GM21717 (cell line): Measurements from ENCODE around the gene ZFR.

Experiments
- ATAC-seq: cut with Tn5 transposase; IDR thresholded peaks from one replicate; pipeline ENCODE4 v1.9.1; 2021; ENCODE audit warnings: mild to moderate bottlenecking, moderate library complexity; ENCODE audit not compliant: unreplicated experiment

The ZFR gene

DNA sequence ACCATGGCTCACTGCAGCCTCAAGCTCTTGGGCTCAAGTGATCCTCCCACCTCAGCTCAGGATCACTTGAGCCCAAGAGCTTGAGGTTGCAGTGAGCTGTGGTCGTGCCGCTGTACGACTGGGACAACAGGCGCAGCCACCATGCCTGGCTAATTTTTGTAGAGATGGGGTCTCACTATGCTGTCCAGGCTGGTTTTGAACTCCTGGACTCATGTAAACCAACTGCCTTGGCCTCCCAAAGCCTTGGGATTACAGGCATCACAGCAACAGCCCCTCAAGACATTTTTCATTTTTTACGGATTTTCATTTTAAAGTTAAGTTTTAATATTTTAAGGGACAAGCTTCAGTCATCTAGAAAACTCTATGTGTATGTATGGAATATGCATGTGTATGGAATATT, 78.9 kb downstream of the ZFR start:
- ATAC-seq, result no peak

DNA sequence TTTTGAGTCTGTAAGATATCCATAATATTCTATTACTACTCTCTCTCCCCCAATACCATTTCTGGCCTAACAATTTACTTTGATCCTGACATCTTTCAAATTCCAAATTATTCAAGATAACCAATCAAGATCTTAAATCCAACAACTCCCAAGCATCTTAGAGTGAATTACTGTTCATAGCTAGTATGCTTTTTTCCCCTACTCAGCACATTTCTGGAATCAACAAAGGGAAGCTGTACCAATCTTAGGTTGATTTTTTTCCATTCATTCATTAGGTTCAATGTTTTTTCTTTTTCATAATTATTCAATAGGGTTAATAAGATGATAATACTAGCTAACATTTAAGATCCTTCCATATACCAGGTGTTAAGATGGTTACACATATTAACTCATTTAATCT, 81.5 kb downstream of the ZFR start:
- ATAC-seq, result no peak

DNA sequence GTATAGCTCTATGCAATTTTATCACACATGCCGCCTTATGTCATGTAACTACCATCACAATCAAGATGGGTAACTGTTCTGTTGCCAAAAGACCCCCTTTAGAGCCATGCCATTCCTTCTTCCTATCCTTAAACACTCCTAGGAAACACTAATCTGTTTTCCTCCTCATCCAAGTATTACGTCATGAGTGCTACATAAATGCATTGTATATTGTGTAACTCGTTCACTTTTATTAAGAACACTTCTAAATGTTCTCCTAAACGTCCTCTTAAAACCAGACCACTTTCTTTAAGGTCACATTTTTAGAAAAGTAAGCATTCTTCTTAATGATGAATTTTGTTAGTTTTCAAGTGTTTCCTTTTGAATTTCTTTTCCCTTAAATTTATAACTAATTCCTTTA, 82.0 kb downstream of the ZFR start:
- no peak for ATAC-seq

- no peak for ATAC-seq
Measured at GRCh38 chr5:32360906-32361305, 83.6 kb downstream of the ZFR start.

DNA sequence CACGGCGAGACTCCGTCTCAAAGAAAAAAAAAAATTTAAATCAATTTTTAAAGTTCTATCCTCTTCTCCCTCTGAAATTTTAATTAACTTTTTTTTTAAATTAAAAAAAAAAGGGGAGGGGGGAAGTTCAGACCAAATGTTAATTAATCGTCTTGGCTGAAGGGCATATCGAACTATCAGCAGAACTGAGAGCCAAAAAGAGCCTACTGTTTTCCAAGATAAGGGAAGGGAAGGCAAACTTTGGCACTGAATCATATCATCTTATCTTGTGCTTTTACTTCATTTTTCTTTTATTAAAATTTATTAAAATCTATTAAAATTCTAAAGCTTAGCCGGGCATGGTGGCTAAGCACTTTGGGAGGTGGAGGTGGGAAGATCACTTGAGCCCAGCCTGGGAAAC, 85.9 kb downstream of the ZFR start:
- ATAC-seq, result no peak

DNA sequence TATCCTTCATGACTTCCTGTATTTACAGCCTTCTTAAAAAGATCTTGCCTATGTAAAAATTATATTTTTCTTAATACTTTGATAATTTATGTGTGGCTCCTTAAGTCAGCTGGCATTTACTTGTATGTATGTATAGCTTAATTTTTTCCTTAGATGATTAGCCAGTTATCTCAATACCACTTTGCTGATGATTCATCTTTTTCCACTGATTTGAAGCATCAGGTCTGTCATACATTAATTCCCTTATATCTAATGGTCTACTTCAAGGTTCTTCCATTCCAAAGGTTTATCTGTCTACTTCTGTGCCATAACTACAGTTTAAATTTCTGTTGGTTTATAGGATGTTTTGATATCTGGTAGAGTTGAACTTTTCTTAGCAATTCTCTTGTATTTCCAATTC, 86.9 kb downstream of the ZFR start:
- no peak for ATAC-seq

DNA sequence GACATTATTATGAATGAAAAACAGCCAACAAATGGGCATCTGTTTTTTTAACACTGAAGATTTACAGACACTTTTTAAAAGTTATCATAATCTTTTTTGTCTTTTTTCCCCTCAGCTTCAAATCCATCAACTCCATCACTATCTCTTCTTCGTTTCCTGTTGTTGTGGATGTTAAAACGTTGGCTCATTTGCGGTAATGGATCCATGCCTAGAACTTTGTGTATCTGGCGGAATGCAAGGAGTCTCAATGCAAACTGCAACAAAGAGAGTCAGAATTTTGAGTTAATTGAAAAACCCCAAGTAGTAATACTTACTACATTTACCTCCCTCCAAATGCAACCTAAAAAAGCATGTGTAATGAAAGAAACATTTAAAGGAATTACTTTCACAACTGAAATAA, 88.9 kb downstream of the ZFR start:
- no peak for ATAC-seq

DNA sequence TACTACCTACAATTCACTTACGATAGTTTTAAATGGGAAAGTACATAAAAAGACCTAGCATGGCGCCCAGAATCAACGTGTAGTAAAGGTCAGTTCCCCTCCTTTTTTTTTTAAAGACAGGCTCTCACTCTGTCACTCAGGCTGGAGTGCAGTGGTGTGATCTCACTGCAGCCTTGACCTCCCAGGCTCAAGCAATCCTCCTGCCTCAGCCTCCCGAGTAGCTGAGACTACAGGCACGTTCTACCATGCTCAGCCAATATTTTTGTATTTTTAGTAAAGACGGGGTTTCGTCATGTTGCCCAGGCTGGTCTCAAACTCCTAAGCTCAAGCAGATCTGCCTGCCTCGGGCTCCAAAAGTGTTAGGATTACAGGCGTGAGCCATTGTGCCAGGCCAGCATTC, 91.1 kb downstream of the ZFR start:
- ATAC-seq, result no peak

- no peak for ATAC-seq
Measured at GRCh38 chr5:32352685-32353084, 91.9 kb downstream of the ZFR start.

GRCh38 chr5:32346869-32347268, 97.7 kb downstream of the ZFR start:
- ATAC-seq, result no peak

- ATAC-seq, result no peak
Measured at GRCh38 chr5:32343058-32343672, 101.4 kb downstream of the ZFR start.

- no peak for ATAC-seq
Measured at GRCh38 chr5:32342656-32343055, 101.9 kb downstream of the ZFR start.

DNA sequence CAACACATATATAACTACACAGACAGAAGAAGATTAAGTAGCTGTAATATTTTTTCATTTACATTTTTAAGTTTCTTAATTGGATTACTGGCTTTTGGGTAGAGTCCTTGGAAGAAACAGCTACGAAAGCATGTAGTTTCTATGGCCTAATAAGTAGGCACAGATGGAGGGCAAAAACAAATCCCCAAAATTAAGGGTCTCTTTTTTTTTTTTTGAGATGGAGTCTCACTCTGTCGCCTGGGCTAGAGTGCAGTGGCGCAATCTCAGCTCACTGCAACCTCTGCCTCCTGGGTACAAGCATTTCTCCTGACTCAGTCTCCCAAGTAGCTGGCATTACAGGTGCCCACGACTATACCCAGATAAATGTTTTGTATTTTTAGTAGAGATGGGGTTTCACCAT, 104.7 kb downstream of the ZFR start:
- ATAC-seq, result no peak

DNA sequence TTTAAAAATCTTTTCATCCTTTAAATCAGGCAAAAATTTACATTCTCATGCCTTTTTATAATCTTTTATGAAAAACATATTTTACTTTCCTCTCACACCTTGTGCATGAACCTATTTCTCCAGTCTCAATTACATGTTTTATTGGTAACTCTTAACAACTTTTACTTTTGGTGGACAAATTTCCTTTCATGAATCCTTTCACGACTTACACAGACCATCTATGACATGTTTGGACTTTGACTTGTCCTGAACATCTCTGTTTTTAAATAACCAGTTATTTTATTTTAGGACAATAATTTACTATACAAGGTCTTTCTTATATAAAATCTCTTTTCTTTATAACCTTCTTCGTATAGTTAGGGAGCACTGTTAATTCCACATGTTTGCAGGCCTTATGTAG, 105.3 kb downstream of the ZFR start:
- ATAC-seq, result no peak

GRCh38 chr5:32332966-32333365, 111.6 kb downstream of the ZFR start:
- ATAC-seq, result no peak

- ATAC-seq, result no peak
Measured at GRCh38 chr5:32332361-32332760, 112.2 kb downstream of the ZFR start.

DNA sequence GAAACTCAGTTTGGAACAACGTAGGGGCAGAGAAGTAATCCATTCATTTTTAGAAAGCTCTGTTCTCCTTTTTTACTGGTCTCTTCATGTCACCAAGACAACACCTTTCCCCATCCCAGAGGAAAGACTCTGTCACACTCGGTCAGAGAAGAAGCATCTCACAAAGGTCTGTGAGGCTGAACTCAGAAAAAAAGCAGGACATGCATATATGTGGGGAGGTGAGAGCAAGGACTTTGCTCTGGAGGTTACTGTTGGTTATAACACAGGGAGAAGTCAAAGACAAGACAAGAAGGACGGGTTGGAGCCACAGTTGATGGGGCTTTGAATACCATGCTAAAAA, 112.6 kb downstream of the ZFR start:
- no peak for ATAC-seq

DNA sequence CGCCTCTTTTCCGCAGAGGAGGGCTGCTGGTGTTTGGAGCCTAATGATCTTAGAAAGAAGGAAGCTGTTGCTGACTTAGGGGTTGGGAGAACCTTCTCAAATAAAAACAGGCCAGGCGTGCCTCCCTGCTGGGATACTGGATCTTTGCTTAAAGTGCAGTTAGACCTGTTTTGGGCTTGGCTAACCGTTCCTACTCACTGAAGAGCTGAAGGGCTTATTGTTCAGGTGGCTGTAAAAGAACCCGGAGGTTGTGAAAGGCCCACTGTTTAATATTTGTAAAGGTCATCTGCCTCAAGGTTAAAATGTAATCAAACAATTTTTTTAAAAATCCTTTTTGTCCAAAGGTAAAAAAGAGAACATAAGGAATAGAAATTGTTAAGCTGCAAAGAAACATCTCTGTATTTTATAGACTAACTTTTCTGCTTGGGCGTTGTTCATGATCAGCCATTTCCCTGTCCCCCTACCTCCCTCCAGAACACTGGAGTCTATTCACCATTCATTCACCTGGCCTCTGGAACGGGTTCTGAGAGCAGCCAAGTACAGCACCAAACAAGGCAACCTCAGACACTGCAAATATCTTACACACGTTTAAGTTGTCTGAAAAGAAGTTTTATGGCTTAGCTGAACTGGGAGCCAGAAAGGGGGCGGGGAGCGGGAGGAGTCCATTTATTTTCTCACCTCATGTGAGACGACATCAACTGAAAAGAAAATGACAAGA, 113.2 kb downstream of the ZFR start:
- ATAC-seq, result no peak

DNA sequence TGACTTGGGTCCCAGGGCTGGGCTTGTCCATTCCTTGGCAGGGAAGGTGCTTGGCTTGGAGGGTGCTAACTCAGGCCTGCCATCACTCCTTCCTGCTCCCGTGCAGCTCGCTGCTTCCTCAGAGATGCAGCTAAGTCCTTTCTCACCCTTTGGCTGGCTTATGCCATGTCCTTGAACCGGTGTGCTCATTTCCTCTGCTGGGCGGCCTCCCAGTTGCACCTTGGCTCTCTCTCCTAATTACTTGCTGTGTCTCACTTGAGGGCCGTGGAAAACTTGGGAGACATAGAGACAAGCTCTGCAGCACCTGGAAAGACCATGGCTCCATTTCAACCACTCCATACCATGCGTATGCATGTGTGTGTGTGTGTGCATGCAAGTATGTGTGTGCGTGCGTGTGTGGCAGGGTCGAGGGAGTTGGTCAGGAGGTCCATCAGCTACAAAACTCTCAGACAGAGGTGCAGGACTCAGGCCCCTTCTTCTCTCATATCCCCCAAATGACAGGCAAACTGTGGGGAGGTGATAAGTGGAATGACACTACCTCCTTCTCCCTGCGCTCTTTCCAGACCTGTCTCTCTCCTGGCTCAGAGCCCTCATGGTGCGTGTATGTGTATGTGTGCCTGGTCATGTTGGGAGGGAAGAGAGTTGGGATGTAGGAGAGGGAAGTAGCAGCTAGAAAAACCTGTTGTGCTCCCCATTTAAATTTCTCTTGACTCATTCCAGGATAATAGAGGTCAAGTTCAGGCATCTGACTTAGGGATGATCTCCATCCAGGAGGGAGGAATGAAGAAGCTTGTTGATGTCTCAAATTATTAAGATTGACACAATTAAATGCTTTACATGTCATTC, 114.2 kb downstream of the ZFR start:
- ATAC-seq, result no peak

GRCh38 chr5:32329395-32329834, 115.1 kb downstream of the ZFR start:
- peak; percentile 71 for ATAC-seq

GRCh38 chr5:32326216-32326772, 118.2 kb downstream of the ZFR start:
- ATAC-seq, result no peak

- ATAC-seq, result no peak
Measured at GRCh38 chr5:32325616-32326015, 118.9 kb downstream of the ZFR start.
